T-helper 2 cell (primary cell): ENCODE results near the gene PCDHGC4.

Experiments
- DNase-seq, 5 experiments: peaks; one replicate each; pipeline versions ENCODE4 v3.0.0 to v3.0.0-alpha.2; 2012 to 2022

PCDHGC4 gene

GRCh38 chr5:141512911-141513626 lies 28.2 kb downstream of the PCDHGC4 start:
- DNase-seq: peak in 2 of 5 experiments; percentile 15 to 56

- DNase-seq: peak in 3 of 5 experiments; percentile 14 to 55 (median 30)
Observed at GRCh38 chr5:141513627-141514329, 28.9 kb downstream of the PCDHGC4 start.

- no peak for DNase-seq
Observed at GRCh38 chr5:141514330-141515133, 29.7 kb downstream of the PCDHGC4 start.

GRCh38 chr5:141515141-141515540 lies 30.3 kb downstream of the PCDHGC4 start:
- DNase-seq: no peak

- no peak for DNase-seq
Observed at GRCh38 chr5:141515946-141516671, 31.3 kb downstream of the PCDHGC4 start.

GRCh38 chr5:141516672-141517025 lies 31.8 kb downstream of the PCDHGC4 start:
- no peak for DNase-seq

GRCh38 chr5:141517312-141517711 lies 32.5 kb downstream of the PCDHGC4 start:
- no peak for DNase-seq

GRCh38 chr5:141517880-141518617 lies 33.2 kb downstream of the PCDHGC4 start:
- no peak for DNase-seq

GRCh38 chr5:141518618-141519015 lies 33.8 kb downstream of the PCDHGC4 start:
- no peak for DNase-seq

GRCh38 chr5:141519605-141520565 lies 35.1 kb downstream of the PCDHGC4 start:
- no peak for DNase-seq

GRCh38 chr5:141521244-141521781 lies 36.5 kb downstream of the PCDHGC4 start:
- peak in 1 of 5 experiments; percentile 35 for DNase-seq

- no peak for DNase-seq
Observed at GRCh38 chr5:141522301-141522700, 37.5 kb downstream of the PCDHGC4 start.

GRCh38 chr5:141523991-141524390 lies 39.2 kb downstream of the PCDHGC4 start:
- no peak for DNase-seq

GRCh38 chr5:141524604-141525597 lies 40.1 kb downstream of the PCDHGC4 start:
- DNase-seq: peak in 4 of 5 experiments; percentile 22 to 38 (median 33)

GRCh38 chr5:141525653-141526052 lies 40.8 kb downstream of the PCDHGC4 start:
- no peak for DNase-seq

- no peak for DNase-seq
Observed at GRCh38 chr5:141527426-141527825, 42.6 kb downstream of the PCDHGC4 start.

GRCh38 chr5:141528291-141528984 lies 43.6 kb downstream of the PCDHGC4 start:
- no peak for DNase-seq

GRCh38 chr5:141529002-141529401 lies 44.2 kb downstream of the PCDHGC4 start:
- no peak for DNase-seq

GRCh38 chr5:141529873-141530272 lies 45.0 kb downstream of the PCDHGC4 start:
- no peak for DNase-seq
